Nephron progenitor cell (in vitro differentiated cells): Measurements from ENCODE around the gene DCLRE1C.
"Not testable (repeated sequence)": the region's sequence is repeated elsewhere in the genome, so short reads cannot be mapped to it uniquely, and the experiment has no call there.

Experiments used
- DNase-seq: peaks from one replicate; pipeline ENCODE4 v3.0.0; 2021
- H3K27ac Mint-ChIP-seq: 2 replicates; pipeline ENCODE4 v1.8.0; 2021; ENCODE audit warnings: mild to moderate bottlenecking, moderate library complexity, mixed read lengths
- H3K27me3 Mint-ChIP-seq: 2 replicates; pipeline ENCODE4 v1.8.0; 2021; ENCODE audit warnings: mild to moderate bottlenecking, low read depth, mixed read lengths; ENCODE audit not compliant: poor library complexity
- H3K36me3 Mint-ChIP-seq: 2 replicates; pipeline ENCODE4 v1.8.0; 2021; ENCODE audit warnings: low read depth, mixed read lengths
- H3K4me1 Mint-ChIP-seq: 2 replicates; pipeline ENCODE4 v1.8.0; 2021; ENCODE audit warnings: mixed read lengths
- H3K4me3 Mint-ChIP-seq: 2 replicates; pipeline ENCODE4 v1.8.0; 2021; ENCODE audit warnings: mild to moderate bottlenecking, moderate library complexity, mixed read lengths
- H3K9me3 Mint-ChIP-seq: 2 replicates; pipeline ENCODE4 v1.8.0; 2021; ENCODE audit warnings: mild to moderate bottlenecking, moderate library complexity, mixed read lengths
- CTCF ChIP-seq: fragments of 200-600 bp; sonication (generic); IDR thresholded peaks from 2 replicates; pipeline ENCODE4 v1.5.0; 2021; ENCODE audit warnings: antibody characterized with exemption

Gene DCLRE1C

GRCh38 chr10:14954934-14955333, 1.0 kb upstream of the DCLRE1C start:
- Mint-ChIP-seq H3K4me1 (peaks cover 39% of the 10 kb centered on the region), H3K27me3 (peaks cover 4% of the 10 kb centered on the region), H3K36me3 (no peaks in the 10 kb centered on the region), H3K27ac (no peak overlapping the region), H3K4me3 (peak overlapping the region; percentile 93), H3K9me3 (peaks cover 4% of the 10 kb centered on the region)
- no peak for TF ChIP-seq CTCF
- no peak for DNase-seq

GRCh38 chr10:14953424-14954000, 384 bp downstream of the DCLRE1C start:
- Mint-ChIP-seq H3K27ac (peak overlapping the region; percentile 95), H3K4me1 (peaks cover 36% of the 10 kb centered on the region), H3K4me3 (peak overlapping the region; percentile 93), H3K9me3 (peaks cover 4% of the 10 kb centered on the region), H3K27me3 (peaks cover 2% of the 10 kb centered on the region), H3K36me3 (no peaks in the 10 kb centered on the region)
- TF ChIP-seq CTCF, result no peak
- DNase-seq, result peak; percentile 64

GRCh38 chr10:14952851-14953423, 959 bp downstream of the DCLRE1C start:
- Mint-ChIP-seq H3K4me1 (peaks cover 36% of the 10 kb centered on the region), H3K27ac (peak overlapping the region; percentile 74), H3K27me3 (no peaks in the 10 kb centered on the region), H3K4me3 (peak overlapping the region; percentile 93), H3K9me3 (peaks cover 2% of the 10 kb centered on the region), H3K36me3 (peaks cover 4% of the 10 kb centered on the region)
- DNase-seq, result no peak
- TF ChIP-seq CTCF, result no peak

- no peaks in the 10 kb centered on the region for H3K9me3 Mint-ChIP-seq
- TF ChIP-seq CTCF, result no peak
- H3K4me1 Mint-ChIP-seq, result peaks cover 29% of the 10 kb centered on the region
- no peak overlapping the region for H3K4me3 Mint-ChIP-seq
- peaks cover 24% of the 10 kb centered on the region for H3K36me3 Mint-ChIP-seq
- no peaks in the 10 kb centered on the region for H3K27me3 Mint-ChIP-seq
- DNase-seq, result no peak
- no peak overlapping the region for H3K27ac Mint-ChIP-seq
These were observed 4.6 kb downstream of the DCLRE1C start for GRCh38 chr10:14949291-14949690.

GRCh38 chr10:14947268-14947667, 6.6 kb downstream of the DCLRE1C start:
- H3K27me3 Mint-ChIP-seq, result no peaks in the 10 kb centered on the region
- H3K9me3 Mint-ChIP-seq, result no peaks in the 10 kb centered on the region
- H3K4me1 Mint-ChIP-seq, result peaks cover 15% of the 10 kb centered on the region
- TF ChIP-seq CTCF, result no peak
- H3K27ac Mint-ChIP-seq, result no peak overlapping the region
- H3K4me3 Mint-ChIP-seq, result no peak overlapping the region
- DNase-seq, result no peak
- peaks cover 24% of the 10 kb centered on the region for H3K36me3 Mint-ChIP-seq

GRCh38 chr10:14945108-14945507, 8.8 kb downstream of the DCLRE1C start:
- no peaks in the 10 kb centered on the region for H3K27me3 Mint-ChIP-seq

GRCh38 chr10:14942950-14943338, 11.0 kb downstream of the DCLRE1C start:
- DNase-seq, H3K4me3 Mint-ChIP-seq, H3K27me3 Mint-ChIP-seq, H3K4me1 Mint-ChIP-seq, H3K9me3 Mint-ChIP-seq: not testable (repeated sequence)
- Mint-ChIP-seq H3K27ac (peak overlapping the region; percentile 7), H3K36me3 (peaks cover 25% of the 10 kb centered on the region)

More at GRCh38 chr10:14945108-14945507, 8.8 kb downstream of the DCLRE1C start:
- H3K36me3 Mint-ChIP-seq, result peaks cover 24% of the 10 kb centered on the region
- no peak overlapping the region for H3K27ac Mint-ChIP-seq
- no peak for DNase-seq
- no peak overlapping the region for H3K4me3 Mint-ChIP-seq
- H3K9me3 Mint-ChIP-seq, result no peaks in the 10 kb centered on the region
- TF ChIP-seq CTCF, result no peak
- H3K4me1 Mint-ChIP-seq, result no peaks in the 10 kb centered on the region

- H3K9me3 Mint-ChIP-seq, H3K4me3 Mint-ChIP-seq, H3K27me3 Mint-ChIP-seq, DNase-seq, H3K4me1 Mint-ChIP-seq: not testable (repeated sequence)
- Mint-ChIP-seq H3K27ac (peak overlapping the region; percentile 52), H3K36me3 (peaks cover 25% of the 10 kb centered on the region)
These were observed 11.5 kb downstream of the DCLRE1C start for GRCh38 chr10:14942147-14942949.
